HUES6 (cell line): ENCODE measurements around the gene PTGIR.

Source experiments
- H3K27ac ChIP-seq: 2 replicates; pipeline ENCODE4 v1.7.0; 2013; ENCODE audit warnings: low read depth, mild to moderate bottlenecking, low read length, inconsistent platforms
- H3K27me3 ChIP-seq: 2 replicates; pipeline ENCODE4 v1.6.1; 2013; ENCODE audit warnings: low read length; ENCODE audit not compliant: control insufficient read depth, insufficient read depth
- H3K36me3 ChIP-seq: 2 replicates; pipeline ENCODE4 v1.6.1; 2013; ENCODE audit warnings: low read length; ENCODE audit not compliant: control insufficient read depth, insufficient read depth
- H3K4me1 ChIP-seq: 2 replicates; pipeline ENCODE4 v1.6.1; 2013; ENCODE audit warnings: low read length; ENCODE audit not compliant: control insufficient read depth, insufficient read depth
- H3K4me3 ChIP-seq: 2 replicates; pipeline ENCODE4 v1.5.1; 2013; ENCODE audit warnings: low read depth, low read length
- H3K9ac ChIP-seq: one replicate; pipeline ENCODE4 v1.6.1; 2013; ENCODE audit warnings: mild to moderate bottlenecking, low read length
- H3K9me3 ChIP-seq: 2 replicates; pipeline ENCODE4 v1.6.1; 2013; ENCODE audit warnings: low read depth, low read length; ENCODE audit not compliant: control insufficient read depth, insufficient read depth

PTGIR gene

DNA sequence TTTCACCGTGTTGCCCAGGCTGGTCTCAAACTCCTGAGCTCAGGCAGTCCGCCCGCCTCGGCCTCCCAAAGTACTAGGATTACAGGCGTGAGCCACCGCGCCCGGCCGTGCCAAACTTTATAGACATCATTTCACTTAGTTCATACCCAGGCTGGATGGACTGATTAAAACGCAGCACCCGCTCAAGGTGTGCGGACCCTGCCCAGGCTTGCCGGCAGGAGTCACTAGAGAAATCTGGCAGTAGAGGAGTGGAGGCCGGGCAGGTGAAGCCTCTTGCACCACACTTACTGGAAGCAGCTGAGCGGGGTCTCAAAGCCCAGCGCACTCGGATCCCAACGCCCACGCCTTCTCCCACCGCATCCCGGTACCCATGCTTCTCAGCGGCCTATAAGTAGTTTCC is 11.4 kb downstream of the PTGIR start:
- Histone ChIP-seq H3K36me3 (peaks cover 24% of the 10 kb centered on the region), H3K27me3 (no peaks in the 10 kb centered on the region), H3K9ac (no peak overlapping the region), H3K9me3 (no peaks in the 10 kb centered on the region), H3K4me1 (peaks cover 10% of the 10 kb centered on the region), H3K4me3 (no peak overlapping the region), H3K27ac (no peak overlapping the region)

DNA sequence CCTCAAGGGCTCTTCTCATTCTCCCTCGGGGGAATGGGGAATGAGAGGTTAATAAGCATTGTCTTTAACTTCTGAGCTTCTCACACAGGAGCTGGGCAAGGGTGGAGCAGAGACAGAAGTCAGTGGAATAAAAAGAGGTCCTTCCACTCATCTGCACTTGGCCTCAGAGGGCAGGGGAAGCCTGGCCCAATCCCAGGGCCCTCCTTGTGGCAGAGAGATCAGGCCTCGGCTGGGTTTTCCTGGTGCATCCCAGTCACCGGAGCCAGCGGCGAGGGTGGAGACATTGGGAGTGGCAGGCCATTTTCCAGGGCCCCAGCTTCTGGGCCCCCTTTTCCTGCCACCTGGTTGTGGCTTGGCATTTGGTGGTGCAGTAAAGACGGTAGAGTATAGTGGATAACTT is 13.1 kb downstream of the PTGIR start:
- Histone ChIP-seq H3K27ac (no peak overlapping the region), H3K36me3 (peaks cover 41% of the 10 kb centered on the region), H3K4me1 (peaks cover 8% of the 10 kb centered on the region), H3K9me3 (no peaks in the 10 kb centered on the region), H3K4me3 (no peak overlapping the region), H3K27me3 (no peaks in the 10 kb centered on the region), H3K9ac (no peak overlapping the region)

DNA sequence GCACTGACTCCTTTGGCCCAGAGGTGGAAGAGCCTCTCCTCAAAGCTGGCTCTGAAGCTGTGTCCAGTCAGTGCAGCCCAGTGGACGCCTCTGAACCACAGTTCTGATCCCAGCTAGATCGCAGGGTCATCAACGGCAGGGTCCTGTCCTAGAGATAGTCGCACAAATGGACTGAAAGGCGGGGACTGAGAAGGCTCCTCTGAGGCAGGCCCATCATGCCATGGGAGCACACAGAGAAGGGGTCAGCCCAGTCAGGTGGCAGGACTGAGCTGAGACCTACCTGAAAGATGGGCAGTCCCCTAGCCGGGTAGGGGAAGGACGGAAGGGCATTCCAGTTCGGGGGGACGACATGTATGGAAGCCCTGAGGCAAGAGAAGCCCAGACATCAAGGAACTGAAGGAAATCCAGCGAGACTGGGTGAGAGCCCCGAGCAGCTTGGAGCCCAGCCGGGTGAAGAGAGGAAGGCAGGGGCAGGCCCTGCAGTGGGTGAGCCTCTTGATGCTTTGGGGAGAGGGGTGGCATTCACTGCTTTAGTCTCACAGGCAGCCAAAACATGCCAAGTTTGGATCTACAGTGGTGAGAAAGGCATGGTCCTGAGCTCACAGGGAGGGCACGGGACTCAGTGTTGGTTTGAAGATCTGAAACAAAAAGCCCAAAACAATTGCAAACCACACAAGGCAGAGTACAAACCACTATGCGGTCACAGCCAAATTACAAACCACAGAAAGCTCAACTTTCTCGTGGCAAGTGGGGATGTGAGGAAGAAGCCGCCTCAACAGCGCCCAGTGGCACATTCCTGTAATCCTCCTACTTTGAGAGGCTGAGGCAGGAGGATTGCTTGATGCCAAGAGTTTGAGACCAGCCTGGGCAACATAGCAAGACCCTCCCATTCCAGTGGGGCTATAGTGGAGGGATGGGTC is 13.8 kb downstream of the PTGIR start:
- Histone ChIP-seq H3K4me3 (no peak overlapping the region), H3K9ac (no peak overlapping the region), H3K27me3 (no peaks in the 10 kb centered on the region), H3K4me1 (peaks cover 5% of the 10 kb centered on the region; the same call in 1 of the 2 replicates), H3K27ac (no peak overlapping the region), H3K36me3 (peaks cover 48% of the 10 kb centered on the region), H3K9me3 (no peaks in the 10 kb centered on the region)

DNA sequence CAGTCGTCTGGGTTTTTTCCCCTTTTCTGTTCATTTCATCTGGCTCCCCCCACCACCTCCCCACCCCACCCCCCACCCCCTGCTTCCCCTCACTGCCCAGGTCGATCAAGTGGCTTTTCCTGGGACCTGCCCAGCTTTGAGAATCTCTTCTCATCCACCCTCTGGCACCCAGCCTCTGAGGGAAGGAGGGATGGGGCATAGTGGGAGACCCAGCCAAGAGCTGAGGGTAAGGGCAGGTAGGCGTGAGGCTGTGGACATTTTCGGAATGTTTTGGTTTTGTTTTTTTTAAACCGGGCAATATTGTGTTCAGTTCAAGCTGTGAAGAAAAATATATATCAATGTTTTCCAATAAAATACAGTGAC is 14.5 kb downstream of the PTGIR start:
- no peak overlapping the region for H3K9ac ChIP-seq
- peaks cover 5% of the 10 kb centered on the region; the same call in 1 of the 2 replicates for H3K4me1 ChIP-seq
- H3K27me3 ChIP-seq: no peaks in the 10 kb centered on the region
- H3K4me3 ChIP-seq: no peak overlapping the region
- H3K9me3 ChIP-seq: no peaks in the 10 kb centered on the region
- no peak overlapping the region for H3K27ac ChIP-seq
- peaks cover 55% of the 10 kb centered on the region for H3K36me3 ChIP-seq

DNA sequence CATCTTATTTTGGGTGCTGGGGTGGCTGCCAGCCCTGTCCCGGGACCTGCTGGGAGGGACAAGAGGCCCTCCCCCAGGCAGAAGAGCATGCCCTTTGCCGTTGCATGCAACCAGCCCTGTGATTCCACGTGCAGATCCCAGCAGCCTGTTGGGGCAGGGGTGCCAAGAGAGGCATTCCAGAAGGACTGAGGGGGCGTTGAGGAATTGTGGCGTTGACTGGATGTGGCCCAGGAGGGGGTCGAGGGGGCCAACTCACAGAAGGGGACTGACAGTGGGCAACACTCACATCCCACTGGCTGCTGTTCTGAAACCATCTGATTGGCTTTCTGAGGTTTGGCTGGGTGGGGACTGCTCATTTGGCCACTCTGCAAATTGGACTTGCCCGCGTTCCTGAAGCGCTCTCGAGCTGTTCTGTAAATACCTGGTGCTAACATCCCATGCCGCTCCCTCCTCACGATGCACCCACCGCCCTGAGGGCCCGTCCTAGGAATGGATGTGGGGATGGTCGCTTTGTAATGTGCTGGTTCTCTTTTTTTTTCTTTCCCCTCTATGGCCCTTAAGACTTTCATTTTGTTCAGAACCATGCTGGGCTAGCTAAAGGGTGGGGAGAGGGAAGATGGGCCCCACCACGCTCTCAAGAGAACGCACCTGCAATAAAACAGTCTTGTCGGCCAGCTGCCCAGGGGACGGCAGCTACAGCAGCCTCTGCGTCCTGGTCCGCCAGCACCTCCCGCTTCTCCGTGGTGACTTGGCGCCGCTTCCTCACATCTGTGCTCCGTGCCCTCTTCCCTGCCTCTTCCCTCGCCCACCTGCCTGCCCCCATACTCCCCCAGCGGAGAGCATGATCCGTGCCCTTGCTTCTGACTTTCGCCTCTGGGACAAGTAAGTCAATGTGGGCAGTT is 15.1 kb downstream of the PTGIR start:
- Histone ChIP-seq H3K4me3 (no peak overlapping the region), H3K9me3 (no peaks in the 10 kb centered on the region), H3K27ac (no peak overlapping the region), H3K36me3 (peaks cover 57% of the 10 kb centered on the region), H3K27me3 (no peaks in the 10 kb centered on the region), H3K4me1 (peaks cover 5% of the 10 kb centered on the region; the same call in 1 of the 2 replicates), H3K9ac (no peak overlapping the region)

DNA sequence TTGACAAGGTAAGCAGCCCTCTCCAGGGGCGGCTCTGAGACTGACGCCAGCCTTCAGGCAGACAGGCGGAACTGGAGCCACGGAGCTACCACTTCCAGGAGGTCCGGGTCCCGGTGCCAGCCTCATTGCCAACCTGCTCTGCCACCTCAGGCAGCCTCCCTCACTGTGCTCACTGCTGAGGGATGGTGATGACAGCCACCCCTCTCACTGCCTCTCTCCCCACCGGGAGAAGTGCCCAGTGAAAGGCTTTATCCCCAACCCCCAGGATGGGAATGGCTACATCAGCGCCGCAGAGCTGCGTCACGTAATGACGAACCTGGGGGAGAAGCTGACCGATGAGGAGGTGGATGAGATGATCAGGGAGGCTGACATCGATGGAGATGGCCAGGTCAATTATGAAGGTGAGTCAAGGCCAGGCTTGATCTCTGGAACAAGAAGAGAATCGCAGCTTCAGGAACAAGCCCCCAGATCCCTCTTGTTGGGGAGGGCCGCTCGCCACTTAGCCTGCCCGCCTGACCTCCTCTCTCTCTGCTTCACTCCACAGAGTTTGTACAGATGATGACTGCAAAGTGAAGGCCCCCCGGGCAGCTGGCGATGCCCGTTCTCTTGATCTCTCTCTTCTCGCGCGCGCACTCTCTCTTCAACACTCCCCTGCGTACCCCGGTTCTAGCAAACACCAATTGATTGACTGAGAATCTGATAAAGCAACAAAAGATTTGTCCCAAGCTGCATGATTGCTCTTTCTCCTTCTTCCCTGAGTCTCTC is 16.1 kb downstream of the PTGIR start:
- Histone ChIP-seq H3K9me3 (no peaks in the 10 kb centered on the region), H3K36me3 (peaks cover 57% of the 10 kb centered on the region), H3K4me3 (no peak overlapping the region), H3K27me3 (no peaks in the 10 kb centered on the region), H3K4me1 (peaks cover 7% of the 10 kb centered on the region; the same call in 1 of the 2 replicates), H3K9ac (no peak overlapping the region), H3K27ac (no peak overlapping the region)

DNA sequence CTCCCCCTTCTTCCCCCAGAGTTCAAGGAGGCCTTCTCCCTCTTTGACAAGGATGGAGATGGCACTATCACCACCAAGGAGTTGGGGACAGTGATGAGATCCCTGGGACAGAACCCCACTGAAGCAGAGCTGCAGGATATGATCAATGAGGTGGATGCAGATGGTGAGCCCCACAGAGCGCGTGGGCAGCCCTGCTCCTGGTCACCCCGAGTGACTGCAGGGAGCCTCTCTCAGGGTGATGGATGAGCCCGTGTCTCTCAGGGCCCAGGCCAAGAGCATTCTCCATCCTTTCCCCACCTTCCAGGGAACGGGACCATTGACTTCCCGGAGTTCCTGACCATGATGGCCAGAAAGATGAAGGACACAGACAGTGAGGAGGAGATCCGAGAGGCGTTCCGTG is 16.7 kb downstream of the PTGIR start:
- peaks cover 57% of the 10 kb centered on the region for H3K36me3 ChIP-seq
- no peaks in the 10 kb centered on the region for H3K27me3 ChIP-seq
- H3K27ac ChIP-seq: no peak overlapping the region
- H3K9me3 ChIP-seq: no peaks in the 10 kb centered on the region
- no peak overlapping the region for H3K9ac ChIP-seq
- no peak overlapping the region for H3K4me3 ChIP-seq
- peaks cover 9% of the 10 kb centered on the region for H3K4me1 ChIP-seq

DNA sequence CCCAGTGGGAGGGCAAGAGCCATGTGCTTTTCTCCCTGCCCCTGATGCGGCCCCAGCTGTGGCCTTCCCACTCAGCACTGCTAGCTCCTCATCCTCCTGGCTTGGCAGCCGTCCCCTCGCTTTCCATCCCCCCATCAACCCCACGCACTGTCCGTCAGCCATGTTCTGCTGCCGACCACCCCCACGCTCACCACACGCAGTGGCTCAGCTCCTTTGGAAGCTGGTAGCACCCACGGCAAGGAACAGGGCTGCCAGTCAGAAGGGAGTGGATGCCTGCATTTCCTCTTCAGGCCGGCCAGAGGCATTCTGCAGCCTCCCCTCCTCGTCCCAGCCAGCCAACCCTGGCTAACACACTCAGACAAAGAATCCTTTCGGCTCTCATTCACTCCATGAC is 17.4 kb downstream of the PTGIR start:
- Histone ChIP-seq H3K27me3 (no peaks in the 10 kb centered on the region), H3K9me3 (no peaks in the 10 kb centered on the region), H3K4me1 (peaks cover 16% of the 10 kb centered on the region), H3K4me3 (no peak overlapping the region), H3K9ac (no peak overlapping the region), H3K36me3 (peaks cover 57% of the 10 kb centered on the region), H3K27ac (no peak overlapping the region)

DNA sequence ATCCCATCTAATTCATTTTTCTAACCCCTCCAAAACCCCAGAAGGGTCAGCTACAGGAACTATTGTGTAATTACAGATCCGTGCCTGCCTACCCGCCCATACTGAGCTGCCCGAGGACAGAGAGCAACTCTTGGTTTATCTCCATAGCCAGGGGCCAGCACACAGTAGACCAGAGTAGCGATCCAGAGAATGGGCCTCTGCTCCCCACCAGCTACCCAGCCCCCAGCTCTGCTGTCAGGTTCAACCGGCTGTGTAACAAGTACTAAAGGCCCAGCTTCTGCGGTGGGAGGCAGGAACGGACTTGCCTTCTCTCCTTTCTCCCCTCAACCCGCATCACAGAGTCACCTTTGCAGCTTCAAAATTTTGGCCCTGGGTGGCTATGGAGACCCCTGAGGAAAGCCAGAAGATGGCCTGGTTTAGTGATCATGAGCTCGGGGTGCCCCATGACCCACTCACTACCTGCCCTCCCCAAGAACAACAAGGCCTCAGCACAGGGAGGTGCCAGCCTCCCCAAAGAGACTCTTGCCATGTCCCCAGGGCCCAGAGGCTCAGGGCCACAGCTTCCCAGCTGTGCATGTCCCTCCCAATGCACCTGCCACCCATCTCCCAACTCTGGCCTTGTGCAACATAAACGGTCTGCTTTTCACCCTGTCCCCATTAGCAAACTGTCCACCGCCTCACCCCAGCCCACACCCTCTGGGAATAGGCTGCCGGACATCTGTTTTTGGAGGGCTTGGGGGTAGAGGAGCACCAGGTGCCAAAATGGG is 18.0 kb downstream of the PTGIR start:
- Histone ChIP-seq H3K4me3 (no peak overlapping the region), H3K27me3 (no peaks in the 10 kb centered on the region), H3K9ac (no peak overlapping the region), H3K4me1 (peaks cover 18% of the 10 kb centered on the region), H3K9me3 (no peaks in the 10 kb centered on the region), H3K27ac (no peak overlapping the region), H3K36me3 (peaks cover 57% of the 10 kb centered on the region)

DNA sequence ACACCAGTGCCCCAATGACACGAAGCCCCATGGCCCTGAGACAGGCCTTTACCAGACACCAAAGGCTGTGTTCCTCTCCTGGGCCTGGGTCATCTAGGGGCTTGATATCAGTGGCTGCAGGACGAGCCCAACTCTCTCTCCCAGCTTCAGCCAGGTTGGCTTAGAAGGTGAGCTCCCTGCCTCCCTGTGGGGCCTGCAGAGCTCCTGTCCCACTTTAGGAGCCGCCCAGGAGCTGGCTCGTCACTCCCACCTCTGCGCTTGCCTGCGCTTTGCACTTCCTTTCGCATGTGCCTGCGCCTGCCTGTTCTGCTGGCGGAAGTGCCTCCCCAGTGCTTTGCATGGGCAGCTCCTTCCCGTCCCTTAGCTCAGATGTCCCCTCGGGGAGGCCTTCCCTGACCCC is 18.9 kb downstream of the PTGIR start:
- Histone ChIP-seq H3K4me1 (peaks cover 18% of the 10 kb centered on the region), H3K27me3 (no peaks in the 10 kb centered on the region), H3K9me3 (no peaks in the 10 kb centered on the region), H3K9ac (no peak overlapping the region), H3K4me3 (no peak overlapping the region), H3K36me3 (peaks cover 57% of the 10 kb centered on the region), H3K27ac (no peak overlapping the region)
